Brain pericyte (primary cell): ENCODE results near the gene CALCOCO1.

Experiments used
- DNase-seq: peaks from one replicate; pipeline ENCODE4 v3.0.0-alpha.2; 2012; ENCODE audit warnings: low read depth, low spot score

Gene CALCOCO1

GRCh38 chr12:53660041-53660440 lies 67.2 kb downstream of the CALCOCO1 start:
- DNase-seq: no peak

GRCh38 chr12:53659571-53659981 lies 67.7 kb downstream of the CALCOCO1 start:
- DNase-seq: no peak

- DNase-seq: peak; percentile 58
Measured at GRCh38 chr12:53659011-53659551, 68.2 kb downstream of the CALCOCO1 start.
